ENCODE measurements around the gene TASP1.

Gene TASP1

GRCh38 chr20:13478366-13478765 lies 160.4 kb downstream of the TASP1 start:
- TF ChIP-seq POLR2AphosphoS5 (IDR thresholded peaks at IDR 0.05; ENCODE audit: low read depth, low read length) = no peak
- no peak for TF ChIP-seq POLR2A (IDR thresholded peaks at IDR 0.05; ENCODE audit: low read depth, low read length)
- TF ChIP-seq TAF1 (IDR thresholded peaks at IDR 0.05; ENCODE audit: borderline replicate concordance, low read depth, low read length) = no peak
- FAIRE-seq (no peak), DNase-seq (ENCODE audit: insufficient read length) (no peak)

DNA sequence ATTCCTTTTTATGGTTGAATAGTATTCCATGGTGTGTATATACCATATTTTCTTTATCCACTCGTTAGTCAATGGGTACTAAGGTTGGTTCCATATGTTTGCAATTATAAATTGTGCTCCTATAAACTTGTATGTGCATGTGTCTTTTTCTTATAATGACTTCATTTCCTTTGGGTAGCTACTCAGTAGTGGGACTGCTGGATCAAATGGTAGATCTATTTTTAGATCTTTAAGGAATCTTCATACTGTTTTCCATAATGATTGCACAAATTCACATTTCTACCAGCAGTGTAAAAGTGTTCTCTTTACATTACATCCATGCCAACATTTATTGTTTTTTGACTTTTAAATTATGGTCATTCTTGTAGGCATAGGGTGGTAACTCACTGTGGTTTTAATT lies 164.3 kb downstream of the TASP1 start:
- FAIRE-seq (no peak), DNase-seq (ENCODE audit: insufficient read length) (no peak)
- TF ChIP-seq POLR2AphosphoS5 (IDR thresholded peaks at IDR 0.05; ENCODE audit: low read depth, low read length) (no peak), POLR2A (IDR thresholded peaks at IDR 0.05; ENCODE audit: low read depth, low read length) (no peak), TAF1 (IDR thresholded peaks at IDR 0.05; ENCODE audit: borderline replicate concordance, low read depth, low read length) (no peak)

DNA sequence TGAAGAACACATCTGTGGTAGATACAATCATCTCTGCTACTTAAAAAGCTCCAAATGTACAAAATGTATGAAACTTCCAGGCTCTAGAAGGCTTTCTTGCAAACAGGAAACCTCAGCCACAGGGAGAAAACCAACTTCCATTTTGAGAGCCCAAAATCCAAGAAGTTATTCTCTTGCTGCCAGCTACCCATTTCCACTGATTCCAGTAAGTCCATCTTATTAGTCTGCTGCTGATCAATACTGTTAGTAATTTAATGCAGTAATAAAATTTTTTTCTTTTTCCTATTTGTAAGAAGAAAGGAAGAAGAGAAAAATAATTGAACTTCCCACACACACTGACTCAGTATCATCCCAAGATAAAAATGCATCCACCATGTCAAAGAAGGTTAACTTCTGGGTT lies 169.5 kb downstream of the TASP1 start:
- TF ChIP-seq POLR2A (IDR thresholded peaks at IDR 0.05; ENCODE audit: low read depth, low read length) (no peak), TAF1 (IDR thresholded peaks at IDR 0.05; ENCODE audit: borderline replicate concordance, low read depth, low read length) (no peak), POLR2AphosphoS5 (IDR thresholded peaks at IDR 0.05; ENCODE audit: low read depth, low read length) (no peak)
- DNase-seq (ENCODE audit: insufficient read length) (no peak), FAIRE-seq (no peak)

DNA sequence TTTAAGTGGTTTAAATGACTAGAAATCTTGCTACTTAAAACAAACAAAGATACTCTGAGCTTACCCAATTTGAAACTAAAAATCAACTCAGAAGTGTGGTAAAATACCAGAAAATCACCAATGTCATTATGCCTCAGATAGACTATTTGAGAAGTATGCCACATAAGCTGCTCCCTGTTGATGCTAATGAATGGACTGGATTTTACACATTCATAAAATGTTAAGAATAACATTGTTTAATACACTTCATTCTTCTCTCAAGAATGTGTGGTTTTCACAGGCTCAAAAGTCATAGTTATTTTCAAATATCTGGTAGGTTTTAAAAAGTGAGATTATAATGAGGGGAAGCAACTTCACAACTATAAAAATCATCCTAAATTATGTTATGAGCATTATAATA lies 170.6 kb downstream of the TASP1 start:
- FAIRE-seq (no peak), DNase-seq (ENCODE audit: insufficient read length) (no peak)
- no peak for TF ChIP-seq POLR2A (IDR thresholded peaks at IDR 0.05; ENCODE audit: low read depth, low read length)
- no peak for TF ChIP-seq TAF1 (IDR thresholded peaks at IDR 0.05; ENCODE audit: borderline replicate concordance, low read depth, low read length)

DNA sequence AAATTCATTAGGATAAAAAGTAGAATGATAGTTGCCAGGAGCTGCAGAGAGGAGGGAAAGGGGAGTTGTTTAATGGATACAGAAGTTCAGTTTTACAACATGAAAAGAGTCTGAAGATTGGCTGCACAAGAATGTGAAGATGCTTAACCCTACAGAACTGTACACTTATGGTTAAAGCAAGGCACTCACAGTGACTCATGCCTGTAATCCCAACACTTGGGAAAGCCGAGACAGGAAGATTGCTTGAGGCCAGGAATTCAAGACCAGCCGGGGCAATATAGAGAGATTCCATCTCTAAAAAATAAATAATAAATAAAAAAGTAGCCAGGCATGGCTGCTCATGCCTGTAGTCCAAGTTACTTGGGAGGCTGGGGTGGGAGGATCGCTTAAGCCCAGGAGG lies 174.0 kb downstream of the TASP1 start:
- no peak for FAIRE-seq
- DNase-seq (ENCODE audit: insufficient read length) = no peak
- TF ChIP-seq POLR2A (IDR thresholded peaks at IDR 0.05; ENCODE audit: low read depth, low read length) = no peak
- TF ChIP-seq POLR2AphosphoS5 (IDR thresholded peaks at IDR 0.05; ENCODE audit: low read depth, low read length) = no peak
- no peak for TF ChIP-seq TAF1 (IDR thresholded peaks at IDR 0.05; ENCODE audit: borderline replicate concordance, low read depth, low read length)

- TF ChIP-seq POLR2A (IDR thresholded peaks at IDR 0.05; ENCODE audit: low read depth, low read length) (no peak), POLR2AphosphoS5 (IDR thresholded peaks at IDR 0.05; ENCODE audit: low read depth, low read length) (no peak), TAF1 (IDR thresholded peaks at IDR 0.05; ENCODE audit: borderline replicate concordance, low read depth, low read length) (no peak)
Observed at GRCh38 chr20:13461849-13462458, 176.8 kb downstream of the TASP1 start.

DNA sequence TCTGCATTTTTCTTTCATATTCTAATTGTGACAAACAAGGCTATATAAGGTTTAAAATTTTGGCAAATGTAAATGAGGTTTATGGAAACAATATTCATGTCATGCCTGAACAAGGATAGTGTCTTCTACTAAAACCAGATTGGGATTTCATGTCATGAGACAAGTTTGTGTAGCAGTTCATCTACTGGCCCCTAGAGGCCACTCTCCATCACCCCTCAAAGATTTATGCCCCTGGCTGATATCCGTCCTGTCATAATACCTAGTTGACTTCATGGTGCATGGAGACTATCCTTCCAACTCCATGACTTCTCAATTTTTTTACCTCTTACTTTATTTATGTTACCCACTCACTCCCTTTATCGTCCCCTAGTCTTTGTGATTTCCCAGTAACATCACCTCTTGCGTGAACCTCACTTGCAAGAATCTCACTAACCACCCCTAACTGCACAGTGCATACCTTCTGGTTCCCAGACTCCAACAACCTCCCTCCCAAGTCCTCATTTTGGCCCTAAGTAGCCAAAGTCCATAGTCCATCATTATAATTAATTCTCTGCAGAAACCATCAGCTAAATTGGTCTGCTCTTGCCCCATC lies 179.8 kb downstream of the TASP1 start:
- peak; percentile 84 for FAIRE-seq
- no peak for TF ChIP-seq POLR2AphosphoS5 (IDR thresholded peaks at IDR 0.05; ENCODE audit: low read depth, low read length)
- no peak for TF ChIP-seq TAF1 (IDR thresholded peaks at IDR 0.05; ENCODE audit: borderline replicate concordance, low read depth, low read length)
- TF ChIP-seq POLR2A (IDR thresholded peaks at IDR 0.05; ENCODE audit: low read depth, low read length) = no peak
- DNase-seq (ENCODE audit: insufficient read length) = peak; percentile 13

More at GRCh38 chr20:13461849-13462458, 176.8 kb downstream of the TASP1 start:
- DNase-seq (ENCODE audit: insufficient read length) (no peak), FAIRE-seq (no peak)

- DNase-seq (ENCODE audit: insufficient read length) (no peak), FAIRE-seq (no peak)
- TF ChIP-seq POLR2A (IDR thresholded peaks at IDR 0.05; ENCODE audit: low read depth, low read length) = no peak
- no peak for TF ChIP-seq POLR2AphosphoS5 (IDR thresholded peaks at IDR 0.05; ENCODE audit: low read depth, low read length)
- TF ChIP-seq TAF1 (IDR thresholded peaks at IDR 0.05; ENCODE audit: borderline replicate concordance, low read depth, low read length) = no peak
Observed at GRCh38 chr20:13457487-13457886, 181.2 kb downstream of the TASP1 start.

DNA sequence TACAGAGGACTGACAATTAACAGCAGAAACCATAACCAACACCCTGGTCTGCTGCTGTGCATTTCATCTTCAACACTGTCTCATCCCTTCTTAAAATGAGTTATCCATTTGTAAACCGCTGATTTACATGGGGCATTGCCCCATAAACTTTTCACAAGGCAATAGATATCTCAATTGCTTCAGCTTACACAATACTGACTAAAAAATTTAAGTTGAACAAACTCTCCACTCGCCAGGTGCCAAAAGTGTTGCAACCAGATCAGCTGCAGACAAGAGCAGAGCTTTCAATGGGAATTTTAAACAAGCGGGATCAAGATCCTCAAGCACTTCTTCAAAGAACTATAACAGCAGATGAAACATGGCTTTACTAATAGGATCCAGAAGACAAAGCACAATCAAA lies 183.0 kb downstream of the TASP1 start:
- TF ChIP-seq TAF1 (IDR thresholded peaks at IDR 0.05; ENCODE audit: borderline replicate concordance, low read depth, low read length) (no peak), POLR2A (IDR thresholded peaks at IDR 0.05; ENCODE audit: low read depth, low read length) (no peak), POLR2AphosphoS5 (IDR thresholded peaks at IDR 0.05; ENCODE audit: low read depth, low read length) (no peak)
- no peak for DNase-seq (ENCODE audit: insufficient read length)
- no peak for FAIRE-seq

DNA sequence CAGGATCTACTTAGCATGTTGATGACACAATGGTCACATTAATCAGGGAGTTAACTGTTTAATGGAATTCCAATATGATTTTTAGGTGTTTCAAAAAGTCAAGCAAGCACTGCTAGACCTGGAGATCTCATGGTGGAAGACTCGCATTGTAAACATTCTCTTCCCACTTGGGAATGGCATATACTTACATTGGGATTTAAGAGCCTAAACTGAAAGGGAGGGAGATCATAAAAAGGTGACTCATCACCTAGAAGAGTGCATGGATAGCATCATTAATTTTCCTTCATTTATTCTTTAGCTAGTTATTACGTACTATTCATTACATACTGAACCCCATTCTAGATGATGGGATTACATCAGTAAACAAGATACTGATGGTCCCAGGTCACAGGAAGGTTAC lies 185.4 kb downstream of the TASP1 start:
- TF ChIP-seq TAF1 (IDR thresholded peaks at IDR 0.05; ENCODE audit: borderline replicate concordance, low read depth, low read length) = no peak
- DNase-seq (ENCODE audit: insufficient read length) (no peak), FAIRE-seq (no peak)

- no peak for FAIRE-seq
- TF ChIP-seq POLR2A (IDR thresholded peaks at IDR 0.05; ENCODE audit: low read depth, low read length) (no peak), TAF1 (IDR thresholded peaks at IDR 0.05; ENCODE audit: borderline replicate concordance, low read depth, low read length) (no peak), POLR2AphosphoS5 (IDR thresholded peaks at IDR 0.05; ENCODE audit: low read depth, low read length) (no peak)
- no peak for DNase-seq (ENCODE audit: insufficient read length)
Observed at GRCh38 chr20:13452470-13453124, 186.1 kb downstream of the TASP1 start.

GRCh38 chr20:13449868-13450434 lies 188.8 kb downstream of the TASP1 start:
- no peak for TF ChIP-seq TAF1 (IDR thresholded peaks at IDR 0.05; ENCODE audit: borderline replicate concordance, low read depth, low read length)
- no peak for TF ChIP-seq POLR2AphosphoS5 (IDR thresholded peaks at IDR 0.05; ENCODE audit: low read depth, low read length)
- TF ChIP-seq POLR2A (IDR thresholded peaks at IDR 0.05; ENCODE audit: low read depth, low read length) = no peak
- FAIRE-seq (no peak), DNase-seq (ENCODE audit: insufficient read length) (no peak)

All from GM12892 (cell line).